GM19240 (cell line): ENCODE results near the gene PGBD2.
"Not testable (repeated sequence)": the region's sequence is repeated elsewhere in the genome, so short reads cannot be mapped to it uniquely, and the experiment has no call there.

Source experiments
- DNase-seq: peaks from one replicate; pipeline ENCODE4 v3.0.0; 2011; ENCODE audit warnings: low spot score; ENCODE audit not compliant: insufficient read length

Gene PGBD2

DNA sequence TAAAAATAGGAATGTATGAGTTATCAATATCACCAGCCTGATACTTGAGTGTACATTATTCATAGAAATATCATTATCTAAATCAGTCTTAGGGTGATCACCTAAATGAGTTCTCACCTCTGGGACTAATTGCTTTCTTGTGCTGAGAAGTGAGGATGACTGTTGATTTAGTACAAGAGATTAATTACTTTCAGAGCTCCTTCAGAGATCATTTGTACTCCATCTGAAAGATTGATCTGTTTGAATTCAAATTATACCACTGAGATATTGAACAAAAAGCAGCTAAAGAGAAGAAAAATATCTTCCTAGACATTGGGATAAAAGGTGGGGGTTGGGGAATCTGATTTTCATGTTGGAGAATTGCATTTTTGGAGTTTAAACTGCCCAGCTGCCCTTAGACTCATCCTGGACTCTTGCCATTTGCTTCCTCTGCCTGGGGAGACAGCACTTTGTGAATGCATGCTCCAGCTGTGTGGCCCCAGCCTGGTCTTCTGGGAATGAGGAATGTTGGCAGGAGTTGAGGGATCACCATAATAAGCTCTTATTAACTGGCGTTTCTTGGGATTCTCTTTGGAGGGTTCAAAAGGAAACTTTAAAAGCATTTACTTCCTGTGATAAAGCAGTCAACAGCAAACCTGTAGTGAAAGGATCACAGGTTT, 19.7 kb upstream of the PGBD2 start:
- DNase-seq = no peak

GRCh38 chr1:248889914-248890243, 16.2 kb upstream of the PGBD2 start:
- not testable (repeated sequence) for DNase-seq

DNA sequence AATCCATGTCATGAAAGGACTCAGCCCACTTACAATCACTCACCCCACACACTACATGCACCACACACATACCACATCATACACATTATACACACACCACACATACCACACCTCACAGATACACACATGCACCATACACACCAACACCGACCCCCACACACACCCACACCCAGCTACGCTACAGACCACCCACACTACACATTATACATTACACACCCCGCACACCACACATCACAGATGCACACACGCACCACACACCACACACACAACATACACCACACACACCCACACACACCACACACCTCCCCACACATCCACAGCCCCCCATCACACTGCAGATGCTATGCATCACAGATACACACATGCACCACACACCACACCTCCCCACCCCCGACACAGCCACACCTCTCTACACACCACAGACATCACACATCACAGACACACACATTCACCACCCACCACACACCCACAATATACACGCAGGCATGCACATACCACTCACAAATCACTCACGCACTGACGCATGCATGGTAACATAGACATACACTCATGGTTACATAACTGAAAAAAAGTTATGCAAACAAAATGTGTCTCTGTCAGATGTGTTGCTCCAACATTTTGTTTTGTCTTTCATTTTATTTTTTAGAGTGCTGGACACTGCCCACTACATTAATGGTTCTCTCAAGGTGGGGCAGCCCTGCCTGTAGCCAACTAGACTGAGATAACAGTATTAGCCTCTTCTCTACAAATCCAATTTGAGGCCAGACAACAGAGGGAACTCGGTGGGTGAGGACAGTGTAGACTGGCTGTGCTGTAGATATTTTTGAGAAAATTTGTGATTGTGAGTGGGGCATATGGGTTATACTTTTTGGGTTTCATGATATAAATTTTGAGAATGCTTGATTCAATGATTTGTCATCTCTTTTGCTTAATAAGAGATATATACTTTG, 15.2 kb upstream of the PGBD2 start:
- DNase-seq = no peak

DNA sequence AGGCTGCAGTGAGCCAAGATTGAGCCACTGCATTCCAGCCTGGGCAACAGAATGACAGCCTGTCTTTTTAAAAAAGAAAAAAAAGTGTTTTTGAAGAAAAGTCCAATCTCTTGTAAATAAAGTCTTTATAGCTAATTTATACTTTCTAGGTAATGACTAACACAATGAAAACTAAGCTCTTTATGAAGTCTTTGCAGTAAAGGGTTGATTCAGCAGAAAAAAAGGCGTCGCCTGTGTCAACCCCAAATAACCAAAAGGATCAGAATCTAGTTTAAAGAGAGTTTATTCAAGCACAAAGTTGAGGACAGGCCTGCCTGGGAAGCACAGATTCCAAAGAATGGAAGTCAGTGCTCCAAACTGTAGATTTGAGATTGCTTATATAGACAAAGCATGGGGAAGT, 14.3 kb upstream of the PGBD2 start:
- DNase-seq = no peak

GRCh38 chr1:248892590-248892989, 13.4 kb upstream of the PGBD2 start:
- no peak for DNase-seq

GRCh38 chr1:248894837-248895236, 11.2 kb upstream of the PGBD2 start:
- no peak for DNase-seq

DNA sequence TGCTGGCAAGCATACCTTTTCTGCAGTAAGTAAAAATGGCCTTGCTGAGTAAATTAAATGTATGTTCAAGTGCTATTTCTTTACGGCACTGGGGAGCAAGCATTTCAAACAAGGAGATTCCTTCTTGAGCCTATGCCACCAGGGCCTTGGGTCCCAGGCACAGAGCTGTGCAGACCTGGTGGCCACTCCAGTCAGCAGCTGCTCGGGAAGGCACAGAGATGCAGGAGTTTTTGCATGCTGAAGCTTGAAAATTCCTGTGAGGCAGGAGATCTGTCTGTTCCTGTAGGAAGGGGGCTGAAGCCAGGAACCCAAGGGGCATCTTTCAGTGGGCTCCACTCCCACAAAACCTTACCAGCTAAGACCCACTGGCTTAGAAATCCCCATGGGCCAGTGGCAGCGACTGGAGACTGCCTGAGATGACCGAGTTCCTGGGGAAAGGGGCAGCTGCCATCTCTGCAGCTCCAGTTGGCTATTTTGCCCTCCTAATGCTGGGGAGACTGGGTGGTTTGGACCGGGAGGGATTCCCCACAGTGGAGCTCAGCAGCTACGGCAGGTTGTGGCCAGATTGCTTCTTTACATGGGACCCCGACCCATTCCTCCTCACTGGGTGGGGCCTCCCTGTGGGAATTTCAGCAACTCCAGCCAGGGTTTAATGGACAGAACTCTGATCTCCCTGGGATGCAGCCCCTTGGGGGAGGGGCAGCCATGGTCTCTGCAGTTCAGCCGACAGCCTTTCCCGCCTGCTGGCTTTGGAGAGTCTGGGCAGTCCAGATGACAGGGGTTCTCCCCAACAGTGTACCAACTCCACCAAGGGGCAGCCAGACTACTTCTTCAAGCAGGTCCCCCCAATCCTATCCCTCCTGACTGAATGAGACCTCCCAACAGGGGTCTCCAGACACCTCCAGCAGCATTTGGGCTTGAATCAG, 8.4 kb upstream of the PGBD2 start:
- DNase-seq = no peak

- no peak for DNase-seq
These were observed 5.4 kb upstream of the PGBD2 start for GRCh38 chr1:248900637-248901036.

GRCh38 chr1:248901578-248901977, 4.5 kb upstream of the PGBD2 start:
- no peak for DNase-seq

- DNase-seq = no peak
These were observed 1.4 kb upstream of the PGBD2 start for GRCh38 chr1:248904437-248905216.

DNA sequence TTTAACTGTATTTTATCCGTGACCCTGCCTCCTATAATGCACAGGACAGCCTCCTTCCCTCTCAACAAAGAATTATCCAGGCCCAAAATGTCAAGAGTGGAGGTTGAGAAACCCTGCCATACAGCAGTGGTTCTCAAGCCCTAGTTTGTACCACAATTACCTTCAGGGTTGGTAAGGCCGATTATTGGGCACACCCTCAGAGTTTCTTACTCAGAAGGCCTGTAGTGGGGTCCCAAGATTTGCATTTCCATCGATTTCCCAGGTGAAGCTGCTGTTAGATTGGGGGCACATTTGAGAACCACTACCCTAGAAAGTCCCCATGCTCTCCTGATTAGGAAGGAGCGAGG, 400 bp upstream of the PGBD2 start:
- no peak for DNase-seq

GRCh38 chr1:248906753-248907661, 972 bp downstream of the PGBD2 start:
- DNase-seq = no peak

DNA sequence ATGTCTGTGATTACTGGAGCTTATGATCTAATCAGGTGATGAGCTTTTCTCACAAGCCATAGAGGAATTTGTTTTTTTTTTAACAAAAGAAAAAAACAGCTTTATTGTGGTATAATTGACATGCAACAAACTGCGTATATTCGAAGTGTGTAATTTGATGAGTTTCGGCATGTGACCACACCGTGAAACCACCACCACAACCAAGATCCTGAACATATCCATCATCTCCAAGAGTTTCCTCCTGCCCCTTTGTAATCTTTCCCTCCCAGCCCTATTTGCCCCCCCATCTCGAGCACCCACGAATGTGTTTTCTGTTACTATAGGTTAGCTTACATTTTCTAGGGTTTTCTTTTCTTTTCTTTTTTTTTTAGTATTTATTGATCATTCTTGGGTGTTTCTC, 4.7 kb downstream of the PGBD2 start:
- no peak for DNase-seq

DNA sequence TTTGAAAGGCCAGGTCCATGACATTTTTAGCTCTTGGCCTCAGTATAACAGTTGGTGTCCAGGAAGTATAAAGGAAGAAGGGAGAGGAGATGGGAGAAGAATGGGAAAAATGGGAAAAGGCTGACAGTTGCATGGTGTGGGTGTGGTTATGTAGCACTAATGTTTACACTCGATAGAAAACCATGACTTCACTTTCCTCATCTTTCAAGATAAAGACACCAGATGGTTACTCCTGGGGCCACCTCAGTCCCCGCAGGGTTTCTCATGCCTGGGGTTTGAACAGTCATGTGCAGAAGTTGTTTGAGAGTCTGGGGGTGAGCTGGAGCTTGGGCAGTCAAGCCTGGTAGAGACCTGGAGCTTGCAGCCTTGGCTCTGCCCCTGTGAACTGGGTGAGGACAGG, 7.9 kb downstream of the PGBD2 start:
- DNase-seq = no peak

DNA sequence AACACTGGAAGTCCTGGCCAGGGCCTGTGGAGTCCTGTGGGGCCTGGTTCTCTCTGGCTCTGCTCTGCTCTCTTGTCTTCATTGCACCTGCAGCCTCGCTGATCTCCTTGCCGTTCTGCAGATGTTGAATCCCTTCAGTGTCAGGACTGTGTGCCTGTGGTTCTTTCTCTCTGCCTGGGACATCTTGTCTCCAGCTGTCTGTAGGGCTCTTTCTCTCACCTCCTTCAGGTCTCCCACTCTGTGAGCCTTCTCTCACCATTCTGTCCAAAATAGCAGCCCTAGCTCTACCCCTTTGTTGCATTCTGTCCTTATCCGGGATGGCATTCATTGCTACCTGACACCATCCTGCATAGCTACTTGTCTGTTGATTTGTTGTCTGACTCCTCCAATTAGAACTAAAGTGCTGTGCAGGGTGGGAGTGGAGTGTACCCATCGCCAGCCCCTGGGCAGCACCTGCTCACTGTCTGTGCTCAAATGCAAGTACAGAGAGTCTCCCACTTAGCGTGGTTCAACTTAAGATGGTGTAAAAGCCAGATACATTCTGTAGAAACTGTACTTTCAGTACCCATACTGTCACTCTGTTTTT, 8.9 kb downstream of the PGBD2 start:
- DNase-seq = no peak

GRCh38 chr1:248918131-248918530, 12.1 kb downstream of the PGBD2 start:
- DNase-seq = no peak

GRCh38 chr1:248923352-248924338, 17.6 kb downstream of the PGBD2 start:
- no peak for DNase-seq

DNA sequence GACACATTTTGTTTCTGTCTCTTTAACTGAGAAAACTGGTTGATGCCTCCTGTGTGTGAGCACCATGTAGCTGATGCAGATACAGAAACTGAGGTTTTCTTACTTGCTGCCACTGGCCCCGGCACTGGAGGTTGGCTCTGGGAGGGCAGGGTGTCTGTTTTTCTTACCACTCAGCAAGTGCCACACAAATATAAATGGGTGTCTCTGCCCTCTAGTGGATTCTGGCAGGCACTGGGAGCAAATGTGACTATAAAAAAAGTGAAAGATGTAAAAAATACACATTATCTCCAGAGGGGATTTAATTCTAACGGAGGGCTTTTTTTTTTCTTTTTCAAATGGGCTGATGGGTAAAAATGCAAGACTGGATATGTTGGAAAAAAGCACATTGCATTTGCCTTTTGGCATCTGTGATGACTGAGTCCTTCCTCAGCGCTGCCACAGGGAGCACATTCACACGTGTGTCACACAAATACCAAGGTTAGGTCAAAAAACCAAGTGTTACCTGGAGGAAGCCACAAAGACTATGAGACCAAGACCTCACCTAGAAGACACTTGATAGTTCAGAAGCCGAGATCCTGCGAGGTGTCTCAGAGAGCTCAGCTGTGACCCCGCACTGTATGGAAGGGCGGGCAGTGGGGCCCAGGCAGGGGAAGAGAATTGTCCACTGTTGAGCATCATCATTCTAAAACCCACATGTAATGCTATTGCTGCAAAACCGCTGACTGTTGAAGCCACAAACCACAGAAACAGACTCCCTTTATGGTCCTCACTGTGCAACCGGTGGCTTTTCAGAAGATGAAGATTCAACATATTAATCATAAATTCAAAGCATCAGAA, 18.9 kb downstream of the PGBD2 start:
- DNase-seq = peak; percentile 29
